Measurements from ENCODE around the gene MCC.

The MCC gene

GRCh38 chr5:113487781-113488644 is at the start of gene MCC:
MCC (minus strand) TSS chr5:113488453.
- DNase-seq, result peak; percentile 55

GRCh38 chr5:113531481-113532159 is 43.4 kb upstream of the MCC start:
- DNase-seq, result no peak

GRCh38 chr5:113527746-113528145 is 39.5 kb upstream of the MCC start:
- no peak for DNase-seq

GRCh38 chr5:113526421-113526820 is 38.2 kb upstream of the MCC start:
- no peak for DNase-seq

- DNase-seq, result no peak
Measured at GRCh38 chr5:113524927-113525326, 36.7 kb upstream of the MCC start.

GRCh38 chr5:113523168-113523567 is 34.9 kb upstream of the MCC start:
- DNase-seq, result no peak

GRCh38 chr5:113520899-113521298 is 32.6 kb upstream of the MCC start:
- DNase-seq, result no peak

GRCh38 chr5:113520429-113520828 is 32.2 kb upstream of the MCC start:
- peak; percentile 34 for DNase-seq

- DNase-seq, result no peak
Measured at GRCh38 chr5:113519412-113519811, 31.2 kb upstream of the MCC start.

GRCh38 chr5:113518884-113519283 is 30.6 kb upstream of the MCC start:
- no peak for DNase-seq

- DNase-seq, result no peak
Measured at GRCh38 chr5:113514289-113514635, 26.0 kb upstream of the MCC start.

GRCh38 chr5:113513384-113514288 is 25.4 kb upstream of the MCC start, which contains the start of gene YTHDC2:
YTHDC2 (plus strand) TSS chr5:113513694; CDS start chr5:113513896, 202 bp downstream.
- DNase-seq, result peak; percentile 92

- no peak for DNase-seq
Measured at GRCh38 chr5:113512341-113512740, 24.1 kb upstream of the MCC start.

- DNase-seq, result no peak
Measured at GRCh38 chr5:113510836-113511451, 22.7 kb upstream of the MCC start.

- DNase-seq, result no peak
Measured at GRCh38 chr5:113508756-113509155, 20.5 kb upstream of the MCC start.

GRCh38 chr5:113507601-113508000 is 19.3 kb upstream of the MCC start:
- DNase-seq, result no peak

- no peak for DNase-seq
Measured at GRCh38 chr5:113505181-113505580, 16.9 kb upstream of the MCC start.

- DNase-seq, result no peak
Measured at GRCh38 chr5:113503146-113503545, 14.9 kb upstream of the MCC start.

- no peak for DNase-seq
Measured at GRCh38 chr5:113502073-113502472, 13.8 kb upstream of the MCC start.

- DNase-seq, result no peak
Measured at GRCh38 chr5:113495422-113495841, 7.2 kb upstream of the MCC start.

GRCh38 chr5:113493446-113493845 is 5.2 kb upstream of the MCC start:
- DNase-seq, result no peak

GRCh38 chr5:113491022-113491421 is 2.8 kb upstream of the MCC start:
- no peak for DNase-seq

GRCh38 chr5:113490317-113490716 is 2.1 kb upstream of the MCC start:
- no peak for DNase-seq

Data from activated CD4-positive, alpha-beta T cell treated with anti-CD3 and anti-CD28 coated beads for 48 hours (primary cell).